ENCODE data around the gene IL22RA2.
A peak's percentile ranks its signal among the peaks of the same experiment; 100 is the strongest.
"Not testable (repeated sequence)": the region's sequence is repeated elsewhere in the genome, so short reads cannot be mapped to it uniquely, and the experiment has no call there.

The IL22RA2 gene

GRCh38 chr6:137121401-137121997 is 51.9 kb downstream of the IL22RA2 start:
- no peak for DNase-seq

DNA sequence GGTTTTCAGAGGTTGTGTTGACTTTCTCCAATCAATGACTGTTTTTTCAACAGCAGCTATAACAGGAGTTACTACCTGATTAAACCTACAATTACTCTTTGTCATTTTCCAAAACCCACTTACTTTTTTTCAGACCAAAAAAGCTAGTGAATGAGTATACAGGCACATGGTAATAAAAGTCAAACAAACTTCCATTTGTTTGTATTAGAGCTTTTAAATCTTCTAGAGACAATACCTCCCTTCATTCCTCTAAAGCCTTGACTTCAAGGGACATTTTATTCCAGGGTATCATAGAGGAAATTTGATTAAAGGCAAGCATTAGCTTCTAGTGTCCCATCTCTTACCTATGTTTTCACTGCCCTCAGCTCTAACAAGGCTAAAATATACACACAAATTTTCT is 52.7 kb downstream of the IL22RA2 start:
- DNase-seq: no peak

DNA sequence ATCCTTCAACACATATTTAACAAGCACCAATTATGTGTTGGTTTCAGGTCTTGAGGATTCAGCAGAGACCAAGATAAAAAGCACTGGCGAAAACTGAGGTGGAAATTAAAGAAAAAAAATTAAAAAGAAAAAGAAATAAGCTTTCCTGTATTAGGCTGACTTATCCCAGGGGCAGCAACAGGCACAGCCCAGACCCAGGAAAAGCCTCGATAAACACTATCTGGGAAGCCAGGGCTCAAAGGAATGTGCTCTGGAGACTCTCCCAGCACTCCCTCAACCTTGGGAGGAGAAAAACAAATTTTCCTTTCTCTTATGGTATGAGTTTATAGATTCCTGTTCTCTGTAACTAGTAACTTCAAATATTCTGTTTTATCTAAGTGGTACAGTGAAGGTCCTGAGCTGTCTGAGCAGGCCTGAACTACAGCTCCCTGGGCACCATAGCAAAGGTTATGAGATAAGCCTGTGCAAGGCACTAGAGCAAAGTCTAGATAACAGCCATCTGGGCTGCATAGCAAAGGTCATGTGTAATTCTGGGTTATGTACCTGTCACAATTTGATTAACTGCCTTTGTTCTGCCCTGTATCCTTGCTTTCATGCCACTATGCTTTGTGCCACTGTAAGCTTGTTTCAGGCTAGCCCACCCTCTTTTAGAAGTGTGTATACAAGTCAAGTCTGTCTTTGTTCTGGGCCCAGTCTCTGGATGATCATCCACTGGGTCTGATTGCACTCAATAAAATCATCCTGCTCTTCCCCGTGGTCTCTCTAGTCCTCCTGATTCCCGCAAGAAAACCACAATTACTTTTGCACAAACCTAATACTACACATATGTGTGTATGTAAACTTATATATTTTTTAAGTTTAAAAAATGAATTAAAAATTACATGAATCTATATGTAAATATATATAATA is 54.0 kb downstream of the IL22RA2 start:
- DNase-seq: no peak

- DNase-seq: no peak
Measured at GRCh38 chr6:137117581-137117980, 55.9 kb downstream of the IL22RA2 start.

DNA sequence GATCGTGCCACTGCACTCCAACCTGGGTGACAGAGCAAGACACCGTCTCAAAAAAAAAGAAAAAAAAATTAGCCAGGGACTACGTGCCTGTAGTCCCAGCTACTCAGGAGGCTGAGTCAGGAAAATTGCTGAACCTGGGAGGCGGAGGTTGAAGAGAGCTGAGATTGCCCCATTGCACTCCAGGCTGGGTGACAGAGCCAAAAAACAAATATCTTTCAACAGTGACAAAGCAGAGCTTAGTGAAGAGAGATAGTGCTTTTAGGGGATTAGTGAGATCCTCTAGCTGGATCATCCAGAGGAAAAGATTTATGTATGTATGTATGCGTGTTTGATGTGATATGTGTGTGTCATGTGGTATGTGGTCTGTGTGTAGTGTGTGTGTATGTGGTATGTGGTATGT is 56.6 kb downstream of the IL22RA2 start:
- DNase-seq: no peak

GRCh38 chr6:137115658-137116057 is 57.8 kb downstream of the IL22RA2 start:
- DNase-seq: no peak

GRCh38 chr6:137112067-137112355 is 61.4 kb downstream of the IL22RA2 start:
- DNase-seq: no peak

DNA sequence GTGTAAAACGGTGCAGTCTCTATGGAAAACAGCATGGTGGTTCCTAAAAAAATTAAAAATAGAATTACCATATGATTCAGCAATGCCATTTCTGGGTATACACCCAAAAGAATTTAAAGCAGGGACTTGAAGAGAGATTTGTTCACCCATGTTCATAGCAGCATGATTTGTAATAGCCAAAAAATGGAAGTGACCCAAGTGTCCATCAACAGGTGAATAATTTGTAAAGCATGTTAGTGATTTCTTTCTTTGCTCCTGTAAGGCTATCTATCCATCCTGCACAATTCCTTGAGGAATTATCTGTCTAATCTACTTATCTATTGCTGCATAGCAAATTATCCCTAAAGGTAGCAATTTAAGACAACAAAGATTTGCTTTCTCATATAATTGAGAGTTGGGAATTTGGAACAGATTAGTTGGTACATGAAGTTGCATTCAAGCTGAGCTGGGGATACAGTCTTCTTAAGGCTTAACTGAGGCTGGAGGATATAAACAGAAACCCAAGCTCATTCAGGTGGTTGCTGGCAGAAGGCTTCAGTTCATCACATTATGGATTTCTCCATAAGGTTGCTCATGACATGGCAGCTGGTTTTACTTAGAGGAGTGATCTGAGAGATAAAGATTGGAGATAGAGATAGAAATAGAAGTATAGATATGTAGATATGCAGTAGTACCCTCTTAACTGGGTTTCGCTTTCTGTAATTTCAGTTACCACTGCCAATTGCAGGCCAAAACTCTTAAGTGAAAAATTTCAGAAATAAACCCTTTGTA is 62.0 kb downstream of the IL22RA2 start:
- DNase-seq: no peak

- DNase-seq: no peak
Measured at GRCh38 chr6:137107767-137108105, 65.7 kb downstream of the IL22RA2 start.

- not testable (repeated sequence) for DNase-seq
Measured at GRCh38 chr6:137107047-137107766, 66.2 kb downstream of the IL22RA2 start.

DNA sequence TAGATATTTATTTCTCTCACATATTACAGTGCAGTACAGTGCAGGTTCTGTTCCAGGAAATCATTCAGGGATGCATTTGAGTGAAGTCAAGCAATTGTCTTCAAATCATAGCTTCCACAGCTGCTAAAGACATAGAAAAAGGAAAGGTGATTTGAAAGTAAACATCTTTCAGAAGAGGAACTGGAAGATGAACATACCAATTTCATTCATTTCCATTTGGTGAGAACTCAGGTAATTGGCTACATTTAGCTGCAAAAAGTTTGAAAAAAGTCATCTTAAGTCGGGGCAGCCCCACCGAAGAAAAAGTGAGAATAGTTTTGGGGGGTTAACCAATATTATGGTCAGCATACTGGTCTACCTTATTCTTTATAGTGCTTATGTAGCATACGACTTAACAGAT is 67.3 kb downstream of the IL22RA2 start:
- DNase-seq: no peak

- DNase-seq: no peak
Measured at GRCh38 chr6:137105375-137105774, 68.1 kb downstream of the IL22RA2 start.

DNA sequence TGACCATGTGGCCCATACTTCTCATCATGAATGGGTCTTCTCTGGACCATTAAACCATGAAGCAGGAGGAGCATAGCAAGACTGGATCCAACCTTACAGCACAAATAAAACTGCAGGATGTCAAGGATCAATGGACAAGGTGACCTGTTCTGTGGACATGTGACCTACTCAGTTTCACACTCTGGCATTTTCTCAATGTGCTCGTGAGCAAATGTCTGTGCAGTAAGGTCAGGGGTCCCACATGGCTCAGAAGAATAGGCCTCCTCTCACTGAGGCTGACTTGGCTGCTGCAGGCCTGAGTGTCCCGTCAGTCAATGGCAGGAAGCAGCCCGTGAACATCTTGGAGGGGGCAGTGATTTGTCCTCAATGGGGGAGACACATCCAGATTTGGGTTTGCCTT is 68.5 kb downstream of the IL22RA2 start:
- DNase-seq: no peak

- DNase-seq: peak in 1 of 2 donors; percentile 18
Measured at GRCh38 chr6:137102851-137103492, 70.5 kb downstream of the IL22RA2 start.

DNA sequence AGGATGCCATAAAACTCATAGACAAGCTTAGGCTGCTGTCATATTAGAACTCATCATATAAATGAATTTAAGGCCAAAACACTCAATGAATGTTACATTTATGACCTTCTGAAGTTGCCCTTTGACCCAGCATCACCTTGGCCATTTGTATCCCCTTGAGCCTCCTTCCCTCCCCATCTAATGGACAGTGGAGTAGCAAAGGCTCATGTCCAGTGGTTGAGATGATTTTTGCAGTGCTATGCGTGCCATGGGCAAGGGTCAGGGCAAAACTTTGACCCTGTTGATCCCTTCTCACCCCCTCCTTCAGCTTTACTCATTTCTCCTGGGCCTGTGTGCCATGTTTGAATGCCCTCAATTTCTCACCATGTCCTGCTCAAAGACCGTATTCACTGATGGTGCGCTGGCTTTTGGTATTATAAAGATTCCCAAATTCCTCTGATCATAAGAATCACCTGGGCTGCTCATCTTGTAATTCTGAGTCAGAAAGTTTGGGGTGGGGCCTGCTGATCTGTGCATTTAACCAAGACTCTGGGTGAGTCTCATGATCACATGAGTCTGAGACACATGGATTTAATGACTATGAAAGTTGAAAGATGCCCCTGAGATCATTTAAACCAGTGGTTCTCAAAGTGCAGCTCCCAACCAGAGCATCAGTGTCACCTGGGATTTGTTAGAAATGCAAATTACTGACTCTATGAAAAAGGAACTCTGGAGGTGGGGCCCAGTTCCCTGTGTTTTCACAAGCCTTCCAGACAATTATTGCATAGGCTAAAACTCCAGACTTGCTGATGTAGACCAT is 71.2 kb downstream of the IL22RA2 start:
- no peak for DNase-seq

GRCh38 chr6:137099689-137100403 is 73.6 kb downstream of the IL22RA2 start:
- no peak for DNase-seq

- no peak for DNase-seq
Measured at GRCh38 chr6:137097526-137097925, 75.9 kb downstream of the IL22RA2 start.

DNA sequence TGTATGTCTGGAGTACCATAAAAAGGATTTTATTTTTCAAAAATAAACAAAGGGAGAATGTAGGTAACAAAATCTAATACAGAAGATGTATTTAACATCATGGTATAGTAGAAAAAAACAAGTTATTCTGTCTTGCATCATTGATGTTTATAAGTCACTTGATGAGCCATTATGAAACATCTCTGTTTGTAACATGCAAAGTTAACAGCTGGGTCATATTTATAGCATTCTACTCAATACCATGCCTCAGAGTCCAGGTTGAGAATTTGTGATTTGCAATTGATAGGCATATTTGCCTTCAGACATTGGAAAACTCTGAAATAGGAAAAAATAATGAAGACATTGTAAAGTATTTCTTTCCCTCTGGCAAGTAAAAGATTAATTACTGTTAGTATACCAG is 76.4 kb downstream of the IL22RA2 start:
- peak; percentile 29 to 50 for DNase-seq

- peak; percentile 85 to 90 for DNase-seq
Measured at GRCh38 chr6:137095651-137096238, 77.7 kb downstream of the IL22RA2 start.

DNA sequence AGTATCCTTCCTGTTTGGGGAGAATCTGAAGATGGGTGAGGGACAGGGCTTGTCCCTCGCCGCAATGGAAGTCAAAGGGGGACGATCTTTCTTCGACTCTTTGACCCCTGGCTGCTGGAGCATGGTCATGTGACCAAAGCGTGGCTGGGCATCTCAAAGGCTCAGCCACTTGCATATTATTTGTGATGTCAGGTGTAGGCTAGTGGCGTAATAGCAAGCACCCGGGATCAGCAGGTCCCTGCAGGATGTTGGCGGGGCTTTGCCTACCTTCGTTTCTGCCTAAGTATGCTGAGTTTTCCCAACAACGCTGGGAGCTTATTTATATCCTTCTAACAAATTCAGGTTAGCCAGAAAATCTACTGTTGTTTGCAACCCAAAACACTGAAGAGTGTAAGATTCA is 78.4 kb downstream of the IL22RA2 start:
- no peak for DNase-seq

All from inflammatory macrophage (primary cell).